Muscle layer of duodenum (tissue), 2 donors: ENCODE measurements around the gene FAM217B.

Experiments
- H3K27ac ChIP-seq: one replicate; pipeline ENCODE4 v1.7.0; 2013; ENCODE audit warnings: mild to moderate bottlenecking, low read length
- H3K27me3 ChIP-seq: one replicate; pipeline ENCODE4 v1.7.0; 2013; ENCODE audit warnings: low read depth, mild to moderate bottlenecking, control low read depth, low read length
- H3K36me3 ChIP-seq, 2 donors: one replicate each; pipeline ENCODE4 v1.7.0; 2013; ENCODE audit warnings: low read length in 2 of 2, control low read depth in 1 of 2, mild to moderate bottlenecking in 1 of 2; ENCODE audit not compliant: insufficient read depth in 2 of 2, control insufficient read depth in 1 of 2
- H3K4me1 ChIP-seq, 2 donors: one replicate each; pipeline ENCODE4 v1.7.0; 2013; ENCODE audit warnings: low read length in 2 of 2, mild to moderate bottlenecking in 2 of 2, control low read depth in 1 of 2, moderate library complexity in 1 of 2; ENCODE audit not compliant: insufficient read depth in 2 of 2, control insufficient read depth in 1 of 2
- H3K4me3 ChIP-seq, 2 donors: one replicate each; pipeline ENCODE4 v1.7.0; 2013; ENCODE audit warnings: low read length in 2 of 2, low read depth in 1 of 2, mild to moderate bottlenecking in 1 of 2
- H3K9me3 ChIP-seq, 2 donors: one replicate each; pipeline ENCODE4 v1.7.0; 2013; ENCODE audit warnings: low read length in 2 of 2, control low read depth in 1 of 2, mild to moderate bottlenecking in 1 of 2; ENCODE audit not compliant: control insufficient read depth in 1 of 2
- donor health status: healthy.

FAM217B gene, protein sequence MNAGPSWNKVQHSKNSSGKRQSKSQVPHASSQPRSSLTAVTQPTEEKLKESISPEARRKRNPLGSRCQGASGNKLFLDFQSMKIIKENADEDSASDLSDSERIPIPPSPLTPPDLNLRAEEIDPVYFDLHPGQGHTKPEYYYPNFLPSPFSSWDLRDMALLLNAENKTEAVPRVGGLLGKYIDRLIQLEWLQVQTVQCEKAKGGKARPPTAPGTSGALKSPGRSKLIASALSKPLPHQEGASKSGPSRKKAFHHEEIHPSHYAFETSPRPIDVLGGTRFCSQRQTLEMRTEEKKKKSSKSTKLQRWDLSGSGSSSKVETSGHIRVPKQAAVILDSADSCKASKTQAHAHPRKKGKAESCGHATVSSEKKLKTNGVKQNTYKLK

DNA sequence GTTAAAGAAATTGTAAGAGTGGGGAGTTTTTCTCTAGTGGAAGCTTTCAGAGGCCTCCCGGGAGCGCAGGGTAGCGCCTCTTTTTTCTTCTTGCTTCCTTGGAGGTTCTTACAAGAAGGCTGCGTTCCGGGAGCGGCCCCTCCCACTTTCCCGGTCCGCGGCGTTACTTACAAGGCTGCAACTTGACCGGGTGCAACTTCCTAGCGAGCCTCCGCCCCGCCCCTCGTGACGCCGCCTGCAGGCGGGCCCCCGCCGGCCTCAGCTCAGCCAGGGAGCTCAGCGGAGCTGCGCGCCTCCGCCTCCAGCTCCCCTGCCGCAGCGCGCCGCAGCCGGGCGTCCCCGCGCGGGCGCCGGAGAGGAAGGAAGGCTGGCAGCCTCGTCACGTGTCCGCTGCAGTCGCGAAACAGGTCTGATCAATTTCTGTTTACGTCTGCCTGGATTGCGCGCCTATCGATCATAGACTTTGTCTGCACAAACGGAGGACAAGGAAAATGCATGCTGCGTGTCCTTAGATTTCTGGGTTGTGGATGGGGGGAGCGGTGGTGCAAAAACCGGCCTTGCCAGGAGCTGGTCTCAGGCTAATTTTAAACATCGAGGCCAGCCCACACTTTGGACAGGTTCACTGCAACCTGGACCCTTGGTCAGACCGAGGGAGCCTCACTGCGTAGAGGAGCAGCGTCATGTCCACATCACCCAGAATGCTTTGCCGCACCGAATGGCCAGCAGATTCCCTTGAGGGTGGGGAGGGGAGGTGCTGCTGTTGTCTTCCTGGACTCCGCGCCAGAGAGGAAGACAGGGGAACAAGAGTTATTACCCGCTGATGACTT is at the start of gene FAM217B, which contains the start of gene PPP1R3D:
Gene FAM217B (plus strand): TSS at position 261 of the 827 bp plus-strand sequence. CDS start 3,555 bp downstream, outside the sequence.
Gene PPP1R3D (minus strand): TSS at position 177 of the 827 bp plus-strand sequence. CDS start 374 bp downstream, outside the sequence.
- peaks cover 24 to 40% of the 10 kb centered on the region in 2 donors for H3K4me1 ChIP-seq
- H3K9me3 ChIP-seq, result no peaks in the 10 kb centered on the region
- H3K27me3 ChIP-seq, result no peaks in the 10 kb centered on the region
- H3K4me3 ChIP-seq, result peak within 1 kb of the TSS; percentile 86 to 87
- peaks cover 11 to 24% of the 10 kb centered on the region in 2 donors for H3K36me3 ChIP-seq
- peak within 1 kb of the TSS; percentile 93 for H3K27ac ChIP-seq

DNA sequence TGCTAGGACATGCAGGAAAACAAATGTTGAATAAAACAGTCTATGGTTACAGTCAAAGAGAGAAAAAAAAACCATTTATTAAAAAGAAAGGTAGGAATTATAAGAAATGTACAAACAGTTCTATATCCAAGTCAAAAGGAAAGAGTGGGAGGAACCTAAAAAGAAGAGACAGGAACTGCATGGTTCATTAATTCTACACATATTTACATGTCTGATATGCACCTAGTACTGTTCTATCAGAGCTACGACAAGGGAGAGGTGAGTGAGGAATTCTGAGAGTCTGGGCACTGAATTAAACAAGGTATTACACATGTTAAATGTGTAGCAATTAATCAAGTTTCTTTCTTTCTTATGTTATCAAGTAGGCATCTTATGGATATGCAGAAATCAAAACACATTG is 48.6 kb upstream of the FAM217B start:
- no peaks in the 10 kb centered on the region for H3K36me3 ChIP-seq
- H3K9me3 ChIP-seq, result no peaks in the 10 kb centered on the region
- H3K4me1 ChIP-seq, result no peaks in the 10 kb centered on the region
- no peak overlapping the region for H3K27ac ChIP-seq
- no peaks in the 10 kb centered on the region for H3K27me3 ChIP-seq
- no peak overlapping the region for H3K4me3 ChIP-seq

DNA sequence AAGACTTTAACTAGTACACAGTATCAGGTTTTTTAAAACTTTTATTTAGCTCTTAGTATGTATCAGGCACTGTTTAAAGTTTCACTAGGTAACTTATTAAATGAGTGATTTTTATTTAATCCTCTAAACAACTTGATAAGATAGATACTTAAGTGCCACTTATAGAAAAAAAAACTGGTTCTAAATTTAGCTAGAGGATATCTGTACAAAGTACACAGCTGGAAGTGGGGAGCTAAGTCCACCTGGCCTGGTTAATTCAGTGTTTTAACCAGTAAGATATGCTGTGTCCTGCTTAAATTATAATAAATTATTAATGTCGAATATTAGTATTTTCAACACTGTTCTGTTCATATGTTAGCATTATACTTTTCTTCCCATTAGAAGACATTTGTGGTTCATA is 44.3 kb upstream of the FAM217B start:
- H3K4me1 ChIP-seq, result no peaks in the 10 kb centered on the region
- H3K27ac ChIP-seq, result no peak overlapping the region
- H3K4me3 ChIP-seq, result no peak overlapping the region
- H3K9me3 ChIP-seq, result no peaks in the 10 kb centered on the region
- H3K27me3 ChIP-seq, result no peaks in the 10 kb centered on the region
- no peaks in the 10 kb centered on the region for H3K36me3 ChIP-seq

DNA sequence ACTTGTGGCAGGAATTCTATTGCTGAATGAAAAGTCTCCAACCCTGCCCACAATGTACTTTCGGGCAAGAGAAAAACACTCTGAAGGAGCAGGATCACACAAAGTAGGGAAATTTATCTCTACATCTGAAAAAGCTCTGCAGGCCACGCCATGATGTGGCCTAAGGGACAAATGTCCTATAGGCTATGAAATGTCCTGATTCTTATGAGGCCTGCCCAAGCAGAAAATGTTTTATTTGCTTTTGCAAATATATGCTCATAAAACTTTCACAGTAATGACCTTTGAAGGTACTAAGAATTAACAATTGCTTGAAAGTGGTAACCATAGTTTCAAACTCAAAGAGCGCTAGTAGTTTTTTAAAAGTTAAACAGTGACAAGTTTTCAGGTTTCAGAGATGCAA is 37.7 kb upstream of the FAM217B start:
- no peaks in the 10 kb centered on the region for H3K27me3 ChIP-seq
- H3K9me3 ChIP-seq, result no peaks in the 10 kb centered on the region
- no peak overlapping the region for H3K27ac ChIP-seq
- H3K4me3 ChIP-seq, result no peak overlapping the region
- no peaks in the 10 kb centered on the region for H3K36me3 ChIP-seq
- H3K4me1 ChIP-seq, result no peaks in the 10 kb centered on the region

DNA sequence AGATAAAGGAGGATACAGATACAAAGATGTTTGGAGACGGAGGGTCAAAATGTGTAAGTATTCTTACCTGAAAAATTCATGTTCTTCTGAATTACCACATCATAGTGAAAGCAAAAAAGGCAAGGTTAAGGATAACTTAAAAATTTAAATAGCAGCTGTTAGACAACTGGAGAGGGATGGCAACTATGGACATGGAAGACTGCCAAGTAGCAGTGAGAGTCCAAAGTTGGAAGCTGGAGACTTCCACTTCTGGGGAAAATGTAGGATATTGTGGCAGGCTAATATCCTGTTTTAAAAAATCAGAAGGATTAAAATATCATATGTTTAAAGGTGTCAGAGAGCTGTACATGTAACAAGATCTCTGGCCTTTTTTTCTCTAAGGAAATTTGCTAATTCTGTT is 36.6 kb upstream of the FAM217B start:
- no peaks in the 10 kb centered on the region for H3K4me1 ChIP-seq
- no peaks in the 10 kb centered on the region for H3K9me3 ChIP-seq
- H3K27ac ChIP-seq, result no peak overlapping the region
- no peak overlapping the region for H3K4me3 ChIP-seq
- no peaks in the 10 kb centered on the region for H3K36me3 ChIP-seq
- H3K27me3 ChIP-seq, result no peaks in the 10 kb centered on the region

DNA sequence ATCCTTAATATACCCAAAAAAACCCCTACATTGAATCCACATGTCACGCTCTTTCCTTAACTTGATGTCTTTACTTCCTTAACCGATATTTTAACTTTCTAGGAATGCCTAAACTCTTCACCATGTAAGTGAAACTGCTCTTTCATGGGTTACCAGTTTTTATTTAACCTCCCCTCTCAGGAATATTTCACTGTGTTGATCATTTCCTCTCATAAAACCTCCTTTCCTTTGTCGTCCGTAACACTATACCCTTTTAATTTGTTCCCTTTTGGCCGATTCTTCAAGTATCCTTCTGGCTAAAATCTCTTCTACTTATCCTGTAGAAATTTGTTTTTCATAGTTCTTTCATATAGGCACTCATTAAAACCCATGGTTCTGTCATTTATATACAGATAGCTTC is 31.3 kb upstream of the FAM217B start:
- Histone ChIP-seq H3K27me3 (no peaks in the 10 kb centered on the region), H3K36me3 (no peaks in the 10 kb centered on the region), H3K27ac (no peak overlapping the region), H3K9me3 (no peaks in the 10 kb centered on the region), H3K4me1 (no peaks in the 10 kb centered on the region), H3K4me3 (no peak overlapping the region)

DNA sequence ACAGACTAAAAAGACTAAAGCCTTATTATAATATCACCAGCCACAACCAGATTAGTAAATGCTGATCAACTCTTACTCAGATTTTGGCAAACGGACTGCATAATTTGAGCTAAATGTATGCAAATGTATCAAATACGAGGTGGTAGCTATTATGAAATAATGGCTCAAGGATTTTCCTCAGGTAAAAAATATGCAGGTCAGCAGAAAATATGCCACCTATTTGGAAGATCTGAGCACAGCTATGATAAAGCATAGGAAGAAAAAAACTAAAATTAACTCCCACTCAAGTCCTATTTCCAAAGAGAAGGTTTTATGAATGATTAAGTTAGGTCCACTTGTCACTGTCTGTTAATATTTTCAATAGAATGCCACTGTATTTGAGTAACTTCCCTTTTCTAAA is 29.1 kb upstream of the FAM217B start:
- Histone ChIP-seq H3K4me3 (no peak overlapping the region), H3K9me3 (no peaks in the 10 kb centered on the region), H3K27ac (no peak overlapping the region), H3K4me1 (no peaks in the 10 kb centered on the region), H3K36me3 (no peaks in the 10 kb centered on the region), H3K27me3 (no peaks in the 10 kb centered on the region)

DNA sequence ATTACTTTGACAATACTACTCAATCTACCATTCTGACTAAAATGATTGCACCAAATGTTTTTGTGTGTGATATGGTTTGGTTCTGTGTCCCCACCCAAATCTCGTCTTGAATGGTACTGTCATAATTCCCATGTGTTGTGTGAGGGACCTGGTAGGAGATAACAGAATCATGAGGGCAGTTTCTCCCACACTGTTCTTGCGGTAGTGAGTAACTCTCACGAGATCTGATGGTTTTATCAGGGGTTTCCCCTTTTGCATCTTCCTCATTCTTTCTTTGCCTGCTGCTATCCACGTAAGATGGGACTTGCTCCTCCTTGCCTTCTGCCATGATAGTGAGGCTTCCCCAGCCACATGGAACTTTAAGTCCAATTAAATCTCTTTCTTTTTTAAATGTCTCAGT is 27.6 kb upstream of the FAM217B start:
- H3K9me3 ChIP-seq, result no peaks in the 10 kb centered on the region
- no peak overlapping the region for H3K27ac ChIP-seq
- H3K36me3 ChIP-seq, result no peaks in the 10 kb centered on the region
- no peaks in the 10 kb centered on the region for H3K27me3 ChIP-seq
- H3K4me3 ChIP-seq, result no peak overlapping the region
- no peaks in the 10 kb centered on the region for H3K4me1 ChIP-seq

DNA sequence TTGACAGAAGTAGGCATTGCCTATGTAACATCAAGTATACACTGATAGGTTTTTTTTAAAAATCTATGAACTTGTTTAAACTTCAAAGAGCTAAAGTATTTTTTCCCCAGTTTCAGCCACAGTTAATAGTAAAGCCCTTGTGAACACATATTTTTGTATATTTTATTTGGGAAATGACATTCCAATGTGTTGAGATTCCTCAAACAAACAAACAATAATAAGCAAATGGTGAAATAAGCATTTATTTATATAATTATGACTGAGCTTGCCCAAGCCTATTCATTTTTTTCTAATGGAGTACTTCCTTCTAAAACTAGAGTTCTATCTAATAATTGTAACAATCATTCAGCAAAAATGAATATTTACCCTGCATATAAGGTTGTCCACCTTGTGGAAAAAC is 19.2 kb upstream of the FAM217B start:
- no peaks in the 10 kb centered on the region for H3K4me1 ChIP-seq
- H3K27ac ChIP-seq, result no peak overlapping the region
- no peaks in the 10 kb centered on the region for H3K27me3 ChIP-seq
- H3K36me3 ChIP-seq, result no peaks in the 10 kb centered on the region
- no peaks in the 10 kb centered on the region for H3K9me3 ChIP-seq
- no peak overlapping the region for H3K4me3 ChIP-seq

DNA sequence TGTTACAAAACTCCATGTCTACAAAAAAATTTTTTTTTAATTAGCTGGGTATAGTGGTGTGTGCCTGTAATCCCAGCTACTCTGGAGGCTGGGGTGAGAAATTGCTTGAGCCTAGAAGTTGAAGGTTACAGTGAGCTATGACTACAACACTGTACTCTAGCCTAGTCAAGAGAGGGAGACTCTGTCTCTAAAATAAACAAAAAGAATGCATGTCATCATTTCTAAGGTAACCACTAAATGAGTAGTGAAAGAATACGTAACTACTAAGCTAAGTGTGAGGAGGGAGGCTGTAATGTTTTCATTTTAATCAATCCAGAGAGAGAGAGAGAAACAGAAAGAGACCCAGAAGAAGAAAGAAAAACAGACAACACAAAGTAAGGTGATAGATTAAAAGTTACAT is 16.7 kb upstream of the FAM217B start:
- Histone ChIP-seq H3K9me3 (no peaks in the 10 kb centered on the region), H3K36me3 (no peaks in the 10 kb centered on the region), H3K27me3 (no peaks in the 10 kb centered on the region), H3K4me1 (no peaks in the 10 kb centered on the region), H3K4me3 (no peak overlapping the region), H3K27ac (no peak overlapping the region)

DNA sequence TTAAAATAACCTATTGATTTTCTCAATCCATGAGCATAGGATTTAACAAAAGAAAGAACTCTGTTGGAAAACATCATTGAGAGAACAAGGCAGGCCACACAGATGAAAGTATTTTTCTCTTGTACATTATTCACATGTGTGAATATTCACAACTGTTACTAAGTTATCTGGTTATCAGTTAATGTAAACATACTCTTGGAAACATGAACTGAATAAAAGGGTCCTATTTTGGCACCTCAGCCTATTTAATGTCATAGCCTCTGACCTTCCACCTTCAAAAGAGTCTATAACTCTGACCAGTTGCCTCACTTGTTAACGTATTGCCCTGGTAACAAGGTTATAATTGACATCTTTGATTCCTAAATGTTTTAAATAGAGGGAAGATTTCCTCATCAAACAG is 14.8 kb upstream of the FAM217B start:
- no peak overlapping the region for H3K4me3 ChIP-seq
- H3K4me1 ChIP-seq, result no peaks in the 10 kb centered on the region
- H3K27ac ChIP-seq, result no peak overlapping the region

More for the DNA sequence above, 14.8 kb upstream of the FAM217B start:
- Histone ChIP-seq H3K27me3 (no peaks in the 10 kb centered on the region), H3K36me3 (no peaks in the 10 kb centered on the region), H3K9me3 (no peaks in the 10 kb centered on the region)
